CD14-positive monocyte (primary cell): ENCODE measurements around the gene ADCY2. TPM values are rescaled to one million over a fixed set of nuclear protein-coding genes. Genes with fewer than 3 reads are reported as not detected.

Source experiments
- DNase-seq, 3 donors: peaks; one replicate each; pipeline ENCODE4 v3.0.0-alpha.2; 2011 to 2022
- H2AFZ ChIP-seq: 2 replicates; pipeline ENCODE4 v1.6.0; 2012; ENCODE audit warnings: mild to moderate bottlenecking, low read depth, low read length, inconsistent platforms; ENCODE audit not compliant: insufficient read depth, poor library complexity, severe bottlenecking
- H3K27ac ChIP-seq, 2 donors: 1 replicate in 1 of 2; 2 replicates in 1 of 2; pipeline ENCODE4 v1.5.1; 2012 to 2013; ENCODE audit warnings: low read length in 2 of 2, control low read depth in 1 of 2, inconsistent platforms in 1 of 2, low read depth in 1 of 2, mild to moderate bottlenecking in 1 of 2
- H3K27me3 ChIP-seq, 2 donors: one replicate each; pipeline versions ENCODE4 v1.6.0 to v1.6.1; 2011 to 2013; ENCODE audit warnings: low read length in 2 of 2; ENCODE audit not compliant: control insufficient read depth in 2 of 2, insufficient read depth in 2 of 2
- H3K36me3 ChIP-seq, 2 donors: replicated peaks in 1 of 2; 1 replicate in 1 of 2; 2 replicates in 1 of 2; pipeline versions ENCODE4 v1.5.1 to v1.6.1; 2012 to 2013; ENCODE audit warnings: low read length in 2 of 2, control low read depth in 1 of 2, inconsistent platforms in 1 of 2, mild to moderate bottlenecking in 1 of 2; ENCODE audit not compliant: insufficient read depth in 2 of 2, control insufficient read depth in 1 of 2
- H3K4me1 ChIP-seq, 2 donors: 1 replicate in 1 of 2; 2 replicates in 1 of 2; pipeline versions ENCODE4 v1.5.1 to v1.6.1; 2012 to 2013; ENCODE audit warnings: low read length in 2 of 2, control low read depth in 1 of 2, inconsistent platforms in 1 of 2, mild to moderate bottlenecking in 1 of 2, moderate library complexity in 1 of 2; ENCODE audit not compliant: insufficient read depth in 2 of 2, control insufficient read depth in 1 of 2
- H3K4me2 ChIP-seq: replicated peaks from 2 replicates; pipeline ENCODE3; 2012; ENCODE audit warnings: low read length, moderate library complexity, mild to moderate bottlenecking; ENCODE audit not compliant: poor library complexity, severe bottlenecking; ENCODE audit errors: extremely low read depth
- H3K4me3 ChIP-seq, 3 experiments: fragments of 200-600 bp in 1 of 3; sonication (generic) in 1 of 3; replicated peaks in 1 of 3; 1 replicate in 2 of 3; 2 replicates in 1 of 3; pipeline ENCODE4 v1.5.1; 2011 to 2013; ENCODE audit warnings: low read length in 3 of 3, mild to moderate bottlenecking in 3 of 3, control low read depth in 2 of 3, low read depth in 2 of 3, inconsistent platforms in 1 of 3, moderate library complexity in 1 of 3
- H3K79me2 ChIP-seq: 2 replicates; pipeline ENCODE4 v1.6.0; 2012; ENCODE audit warnings: mild to moderate bottlenecking, control low read depth, inconsistent platforms, low read length, moderate library complexity; ENCODE audit not compliant: insufficient read depth
- H3K9ac ChIP-seq: 2 replicates; pipeline ENCODE4 v1.6.0; 2017; ENCODE audit warnings: low read length, mild to moderate bottlenecking; ENCODE audit not compliant: insufficient read depth, poor library complexity, severe bottlenecking
- H3K9me3 ChIP-seq, 2 donors: replicated peaks in 1 of 2; 1 replicate in 1 of 2; 2 replicates in 1 of 2; pipeline versions ENCODE4 v1.5.1 to v1.6.1; 2012 to 2013; ENCODE audit warnings: low read length in 2 of 2, control low read depth in 1 of 2; ENCODE audit not compliant: control insufficient read depth in 1 of 2, insufficient read depth in 1 of 2
- H4K20me1 ChIP-seq: 2 replicates; pipeline ENCODE4 v1.6.0; 2012; ENCODE audit warnings: mild to moderate bottlenecking, low read length, control low read depth, moderate library complexity; ENCODE audit not compliant: insufficient read depth
- H3K27ac Mint-ChIP-seq, 7 donors: one replicate each; pipeline ENCODE4 v1.8.0; 2020; ENCODE audit warnings: mild to moderate bottlenecking in 7 of 7, mixed read lengths in 7 of 7, moderate library complexity in 6 of 7, inconsistent platforms in 2 of 7
- H3K27me3 Mint-ChIP-seq, 3 donors: one replicate each; pipeline ENCODE4 v1.8.0; 2021 to 2022; ENCODE audit warnings: low read depth in 3 of 3, mild to moderate bottlenecking in 3 of 3, mixed read lengths in 3 of 3, moderate library complexity in 3 of 3, inconsistent platforms in 1 of 3
- H3K36me3 Mint-ChIP-seq, 2 donors: one replicate each; pipeline ENCODE4 v1.8.0; 2020; ENCODE audit warnings: mixed read lengths in 2 of 2, inconsistent platforms in 1 of 2, mild to moderate bottlenecking in 1 of 2
- H3K4me1 Mint-ChIP-seq: one replicate; pipeline ENCODE4 v1.8.0; 2020; ENCODE audit warnings: mild to moderate bottlenecking, mixed read lengths
- H3K4me3 Mint-ChIP-seq, 2 donors: one replicate each; pipeline ENCODE4 v1.8.0; 2020; ENCODE audit warnings: mild to moderate bottlenecking in 2 of 2, mixed read lengths in 2 of 2, moderate library complexity in 1 of 2
- H3K9me3 Mint-ChIP-seq, 7 donors: one replicate each; pipeline ENCODE4 v1.8.0; 2020 to 2022; ENCODE audit warnings: mixed read lengths in 7 of 7, mild to moderate bottlenecking in 6 of 7, moderate library complexity in 6 of 7, inconsistent platforms in 2 of 7
- CTCF ChIP-seq: fragments of 200-600 bp; IDR thresholded peaks from one replicate; pipeline ENCODE4 v1.8.0; 2022; ENCODE audit warnings: antibody characterized with exemption, mild to moderate bottlenecking
- WGBS: methylation state at CpG from one replicate; pipeline ENCODE4 v1.1.5; 2013; ENCODE audit warnings: missing lambda C conversion rate; ENCODE audit not compliant: insufficient coverage; 5-methylcytosine and 5-hydroxymethylcytosine counted together
- intact Hi-C, 2 donors: fragments of 100-400 bp; cut with micrococcal nuclease; formaldehyde crosslinking; loops; one replicate each; pipeline versions ENCODE4 v1.15.0 to v1.15.1; 2023
- polyA plus RNA-seq, 3 donors: library from polyadenylated mRNA; depleted of rRNA in 1 of 3; unstranded in 2 of 3; stranded (reverse) in 1 of 3; fragments of 300-500 nt in 2 of 3; fragments of >200 nt in 1 of 3; fragmentation: Illumina TruSeq in 2 of 3; gene quantifications; 1 replicate in 2 of 3; 2 replicates in 1 of 3; pipeline ENCODE4 v1.2.3, GENCODE V29; 2012 to 2021

The ADCY2 gene
- polyA plus RNA-seq, 3 donors, result not detected

DNA sequence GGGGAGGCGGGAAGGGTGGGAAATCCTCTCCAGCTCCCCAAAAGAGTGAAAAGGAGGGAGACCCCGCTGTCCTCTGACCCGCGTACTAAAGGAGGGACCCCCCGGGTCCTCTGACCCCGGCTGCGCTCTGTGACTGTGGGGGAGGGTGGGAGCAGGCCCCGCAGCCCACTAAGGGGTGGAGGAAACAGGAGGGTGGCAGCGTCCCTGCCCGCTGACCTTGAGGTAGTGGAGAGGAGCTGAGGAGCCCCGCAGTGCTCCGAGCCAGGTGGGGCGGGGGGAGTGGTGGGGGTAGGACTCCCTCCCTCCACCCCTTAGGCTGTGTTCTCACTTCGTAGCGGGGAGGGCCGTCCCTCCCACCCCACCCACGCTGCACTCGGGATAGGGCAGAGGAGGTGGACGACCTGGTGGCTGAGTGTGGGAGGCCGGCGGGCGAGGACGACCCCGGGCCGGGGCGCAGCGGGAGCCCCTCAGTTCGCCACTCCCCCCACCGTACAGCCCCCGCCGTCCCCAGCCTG lies 449 bp upstream of the ADCY2 start:
- peaks cover 0 to 10% (median 3%) of the 10 kb centered on the region in 7 donors for H3K9me3 Mint-ChIP-seq
- H3K9ac ChIP-seq, result no peak overlapping the region
- H3K4me1 ChIP-seq, result no peaks in the 10 kb centered on the region
- intact Hi-C loops, result no loop called here
- H3K79me2 ChIP-seq, result no peaks in the 10 kb centered on the region
- no peaks in the 10 kb centered on the region for H3K36me3 ChIP-seq
- H3K27ac Mint-ChIP-seq, result no peak overlapping the region
- peak overlapping the region; percentile 17 for H2AFZ ChIP-seq
- no peak for DNase-seq
- H3K4me3 ChIP-seq, result no peak overlapping the region
- peak overlapping the region in 1 of 2 donors; percentile 67 for H3K4me3 Mint-ChIP-seq
- no peaks in the 10 kb centered on the region for H4K20me1 ChIP-seq
- TF ChIP-seq CTCF, result no peak
- no peak overlapping the region for H3K4me2 ChIP-seq
- no peak overlapping the region for H3K27ac ChIP-seq
- peaks cover 56 to 65% (median 57%) of the 10 kb centered on the region in 3 donors for H3K27me3 Mint-ChIP-seq
- H3K4me1 Mint-ChIP-seq, result peaks cover 5% of the 10 kb centered on the region
- H3K36me3 Mint-ChIP-seq, result peaks cover 5 to 6% of the 10 kb centered on the region in 2 donors
- peaks cover 33 to 57% of the 10 kb centered on the region in 2 donors for H3K27me3 ChIP-seq
- peaks cover 0 to 20% of the 10 kb centered on the region in 2 donors for H3K9me3 ChIP-seq
- 1% methylated on average over 11 of the region's 31 CpGs for WGBS

GRCh38 chr5:7396713-7397454 lies 946 bp downstream of the ADCY2 start:
- Histone ChIP-seq H3K4me2 (peak overlapping the region; percentile 29), H4K20me1 (no peaks in the 10 kb centered on the region), H3K27me3 (peaks cover 38 to 63% of the 10 kb centered on the region in 2 donors), H3K79me2 (no peaks in the 10 kb centered on the region), H3K9me3 (peaks cover 0 to 20% of the 10 kb centered on the region in 2 donors), H3K9ac (no peak overlapping the region), H3K27ac (no peak overlapping the region), H3K4me3 (no peak overlapping the region), H2AFZ (no peak overlapping the region), H3K36me3 (no peaks in the 10 kb centered on the region), H3K4me1 (no peaks in the 10 kb centered on the region)
- intact Hi-C loops, result no loop called here
- H3K4me1 Mint-ChIP-seq, result peaks cover 5% of the 10 kb centered on the region
- no peak for DNase-seq
- peaks cover 56 to 71% (median 58%) of the 10 kb centered on the region in 3 donors for H3K27me3 Mint-ChIP-seq
- TF ChIP-seq CTCF, result no peak
- H3K27ac Mint-ChIP-seq, result no peak overlapping the region
- peak overlapping the region in 1 of 2 donors; percentile 69 for H3K4me3 Mint-ChIP-seq
- 2% methylated on average over 24 of the region's 27 CpGs for WGBS
- peaks cover 5 to 6% of the 10 kb centered on the region in 2 donors for H3K36me3 Mint-ChIP-seq
- peaks cover 0 to 10% (median 3%) of the 10 kb centered on the region in 7 donors for H3K9me3 Mint-ChIP-seq
